Activated T-helper 2 cell treated with anti-CD3 and anti-CD28 coated beads, Interferon-gamma antibody, Interleukin-2, Interleukin-4, amounts not matched to agents 10 μg/mL and 5 μg/mL and 100 μg/mL, durations not matched to agents 14 hours and 24 hours and 36 hours (primary cell): ENCODE results near the gene WNT8A. TPM values are rescaled to one million over a fixed set of nuclear protein-coding genes. Genes with fewer than 3 reads are reported as not detected.
"Not testable (repeated sequence)": the region's sequence is repeated elsewhere in the genome, so short reads cannot be mapped to it uniquely, and the experiment has no call there.

Experiments used
- DNase-seq: peaks from one replicate; pipeline ENCODE4 v3.0.0; 2021; ENCODE audit warnings: low spot score
- H3K27ac Mint-ChIP-seq: one replicate; pipeline ENCODE4 v1.8.0; 2021; ENCODE audit warnings: mixed read lengths
- H3K27me3 Mint-ChIP-seq: one replicate; pipeline ENCODE4 v1.8.0; 2021; ENCODE audit warnings: low read depth, mixed read lengths
- H3K36me3 Mint-ChIP-seq: one replicate; pipeline ENCODE4 v1.8.0; 2021; ENCODE audit warnings: low read depth, mixed read lengths
- H3K4me1 Mint-ChIP-seq: one replicate; pipeline ENCODE4 v1.8.0; 2021; ENCODE audit warnings: low read depth, mixed read lengths
- H3K4me3 Mint-ChIP-seq: one replicate; pipeline ENCODE4 v1.8.0; 2021; ENCODE audit warnings: low read depth, mild to moderate bottlenecking, moderate library complexity, mixed read lengths
- H3K9me3 Mint-ChIP-seq: one replicate; pipeline ENCODE4 v1.8.0; 2021; ENCODE audit warnings: mixed read lengths
- intact Hi-C: fragments of 100-400 bp; cut with micrococcal nuclease; formaldehyde crosslinking; loops from one replicate; pipeline ENCODE4 v1.15.1; 2023
- total RNA-seq: library from RNA; stranded (reverse); gene quantifications from 2 replicates; pipeline ENCODE4 v1.2.3, GENCODE V29; 2022

The WNT8A gene
- not detected in 2 replicates for total RNA-seq

GRCh38 chr5:138083702-138084101, at the start of gene WNT8A:
TSS of gene WNT8A (plus strand) at chr5:138084033. CDS start at chr5:138084128, 95 bp downstream.
- Mint-ChIP-seq H3K4me1 (peaks cover 12% of the 10 kb centered on the region), H3K9me3 (no peaks in the 10 kb centered on the region), H3K36me3 (no peaks in the 10 kb centered on the region), H3K27ac (no peak within 1 kb of the TSS), H3K4me3 (no peak within 1 kb of the TSS), H3K27me3 (no peaks in the 10 kb centered on the region)
- DNase-seq = no peak
- intact Hi-C loops = no loop called here

- peak; percentile 54 for DNase-seq
- Mint-ChIP-seq H3K36me3 (peaks cover 14% of the 10 kb centered on the region), H3K27ac (no peak overlapping the region), H3K9me3 (no peaks in the 10 kb centered on the region), H3K4me3 (peak overlapping the region; percentile 44), H3K27me3 (no peaks in the 10 kb centered on the region), H3K4me1 (peaks cover 37% of the 10 kb centered on the region)
- intact Hi-C loops = loop anchor here (1.0 to 10.0 kb wide), 4 partner anchors 32 to 299 kb away; partner anchors contain the start of genes CDC25C, FAM53C and PKD2L2
Measured at GRCh38 chr5:138035605-138036537, 48.0 kb upstream of the WNT8A start.

GRCh38 chr5:138037271-138037670, 46.6 kb upstream of the WNT8A start:
- H3K36me3 Mint-ChIP-seq = peaks cover 3% of the 10 kb centered on the region
- no peaks in the 10 kb centered on the region for H3K9me3 Mint-ChIP-seq
- no peak for DNase-seq
- intact Hi-C loops = loop anchor here (10.0 kb wide), 2 partner anchors 152 to 298 kb away; partner anchors contain the start of genes CDC25C, FAM53C and PKD2L2
- H3K4me1 Mint-ChIP-seq = peaks cover 26% of the 10 kb centered on the region
- no peak overlapping the region for H3K27ac Mint-ChIP-seq
- no peak overlapping the region for H3K4me3 Mint-ChIP-seq
- no peaks in the 10 kb centered on the region for H3K27me3 Mint-ChIP-seq

DNA sequence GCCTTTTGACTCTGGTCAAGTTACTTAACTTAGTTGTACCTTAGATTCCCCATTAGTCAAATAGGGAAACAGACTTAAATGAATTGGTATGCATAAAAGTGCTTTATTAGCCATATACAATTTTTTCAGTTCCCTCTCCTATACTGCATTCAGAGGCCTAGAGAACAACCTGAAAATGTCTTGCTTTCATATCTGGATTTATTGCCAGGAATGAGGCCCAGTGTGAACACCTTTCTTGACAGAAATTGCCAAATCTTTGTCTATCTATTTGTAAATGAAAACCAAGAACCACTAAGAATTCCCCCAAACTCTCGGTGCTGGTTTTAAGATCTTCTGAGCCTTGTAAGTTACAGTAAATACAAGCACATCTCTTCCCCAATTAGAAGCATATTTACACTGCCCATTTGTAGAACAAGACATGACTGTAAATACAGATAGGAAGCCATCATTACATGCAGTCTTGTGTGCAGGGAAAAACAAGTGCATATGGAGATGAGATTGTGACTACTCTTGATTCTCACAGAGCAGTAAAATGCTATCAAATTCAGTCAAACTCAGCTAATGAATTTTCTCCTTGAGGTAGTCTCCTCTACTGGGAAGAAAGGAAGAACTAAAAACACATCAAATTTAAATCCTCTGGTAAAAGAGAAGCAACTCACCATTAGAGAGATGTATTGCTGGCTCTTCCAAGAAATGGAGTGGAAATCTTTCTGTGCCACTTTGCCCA, 45.8 kb upstream of the WNT8A start:
- Mint-ChIP-seq H3K36me3 (no peaks in the 10 kb centered on the region), H3K9me3 (no peaks in the 10 kb centered on the region), H3K27ac (no peak overlapping the region), H3K4me1 (peaks cover 26% of the 10 kb centered on the region), H3K27me3 (no peaks in the 10 kb centered on the region), H3K4me3 (no peak overlapping the region)
- no peak for DNase-seq
- intact Hi-C loops = loop anchor here (10.0 kb wide), 2 partner anchors 153 to 297 kb away; partner anchors contain the start of genes CDC25C, FAM53C and PKD2L2

GRCh38 chr5:138038826-138039225, 45.0 kb upstream of the WNT8A start:
- no peak overlapping the region for H3K4me3 Mint-ChIP-seq
- peaks cover 21% of the 10 kb centered on the region for H3K4me1 Mint-ChIP-seq
- intact Hi-C loops = loop anchor here (10.0 kb wide), 2 partner anchors 154 to 296 kb away; partner anchors contain the start of genes CDC25C, FAM53C and PKD2L2
- H3K27ac Mint-ChIP-seq = no peak overlapping the region
- DNase-seq = no peak
- no peaks in the 10 kb centered on the region for H3K36me3 Mint-ChIP-seq
- no peaks in the 10 kb centered on the region for H3K27me3 Mint-ChIP-seq
- H3K9me3 Mint-ChIP-seq = no peaks in the 10 kb centered on the region

DNA sequence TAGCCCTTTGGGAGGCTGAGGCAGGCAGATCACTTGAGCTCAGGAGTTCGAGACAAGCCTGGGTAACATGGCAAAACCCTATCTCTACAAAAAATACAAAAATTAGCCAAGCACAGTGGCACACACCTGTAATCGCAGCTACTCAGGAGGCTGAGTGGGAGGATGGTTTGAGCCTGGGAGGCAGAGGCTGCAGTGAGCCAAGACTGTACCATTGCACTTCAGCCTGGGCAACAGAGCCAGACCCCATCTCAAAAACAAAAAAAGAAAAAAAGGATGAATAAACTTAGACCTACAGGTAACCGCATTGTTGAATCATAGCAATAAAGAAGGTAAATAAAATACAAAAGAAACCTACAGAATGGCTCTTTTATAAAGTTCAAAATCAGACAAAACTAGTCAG, 38.5 kb upstream of the WNT8A start:
- H3K9me3 Mint-ChIP-seq, H3K4me1 Mint-ChIP-seq, H3K4me3 Mint-ChIP-seq, H3K27ac Mint-ChIP-seq, H3K27me3 Mint-ChIP-seq, DNase-seq, H3K36me3 Mint-ChIP-seq, intact Hi-C loops: not testable (repeated sequence)

GRCh38 chr5:138051441-138052296, 32.2 kb upstream of the WNT8A start:
- Mint-ChIP-seq H3K36me3 (no peaks in the 10 kb centered on the region), H3K4me1 (peaks cover 16% of the 10 kb centered on the region), H3K27ac (no peak overlapping the region), H3K9me3 (no peaks in the 10 kb centered on the region), H3K27me3 (no peaks in the 10 kb centered on the region), H3K4me3 (no peak overlapping the region)
- intact Hi-C loops = no loop called here
- DNase-seq = no peak

GRCh38 chr5:138052718-138053117, 31.1 kb upstream of the WNT8A start:
- H3K27me3 Mint-ChIP-seq, intact Hi-C loops, H3K36me3 Mint-ChIP-seq, DNase-seq, H3K4me3 Mint-ChIP-seq, H3K9me3 Mint-ChIP-seq, H3K27ac Mint-ChIP-seq: not testable (repeated sequence)
- H3K4me1 Mint-ChIP-seq = peaks cover 16% of the 10 kb centered on the region

DNA sequence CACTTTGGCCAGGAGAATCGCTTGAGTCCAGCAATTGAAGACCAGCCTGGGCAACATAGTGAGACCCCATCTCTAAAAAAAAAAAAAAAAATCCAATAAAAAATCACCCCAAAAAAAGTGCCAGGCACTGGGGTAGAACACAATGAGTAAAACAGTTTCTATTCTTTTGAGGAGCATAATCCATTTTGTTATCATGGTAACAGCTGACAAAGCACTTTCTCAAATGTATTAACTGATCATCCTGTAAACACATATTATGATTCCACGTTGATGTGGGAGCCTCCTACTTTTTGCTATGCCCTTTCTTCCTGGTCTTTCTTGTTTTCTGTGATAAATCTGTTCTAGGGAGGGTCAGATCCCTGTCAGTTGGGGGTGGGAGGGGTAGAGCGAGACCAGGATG, 30.3 kb upstream of the WNT8A start:
- Mint-ChIP-seq H3K9me3 (no peaks in the 10 kb centered on the region), H3K4me3 (no peak overlapping the region), H3K27me3 (no peaks in the 10 kb centered on the region), H3K27ac (peak overlapping the region; percentile 37), H3K36me3 (no peaks in the 10 kb centered on the region), H3K4me1 (peaks cover 16% of the 10 kb centered on the region)
- intact Hi-C loops = no loop called here
- no peak for DNase-seq

GRCh38 chr5:138054206-138054605, 29.6 kb upstream of the WNT8A start:
- intact Hi-C loops = no loop called here
- no peak overlapping the region for H3K4me3 Mint-ChIP-seq

DNA sequence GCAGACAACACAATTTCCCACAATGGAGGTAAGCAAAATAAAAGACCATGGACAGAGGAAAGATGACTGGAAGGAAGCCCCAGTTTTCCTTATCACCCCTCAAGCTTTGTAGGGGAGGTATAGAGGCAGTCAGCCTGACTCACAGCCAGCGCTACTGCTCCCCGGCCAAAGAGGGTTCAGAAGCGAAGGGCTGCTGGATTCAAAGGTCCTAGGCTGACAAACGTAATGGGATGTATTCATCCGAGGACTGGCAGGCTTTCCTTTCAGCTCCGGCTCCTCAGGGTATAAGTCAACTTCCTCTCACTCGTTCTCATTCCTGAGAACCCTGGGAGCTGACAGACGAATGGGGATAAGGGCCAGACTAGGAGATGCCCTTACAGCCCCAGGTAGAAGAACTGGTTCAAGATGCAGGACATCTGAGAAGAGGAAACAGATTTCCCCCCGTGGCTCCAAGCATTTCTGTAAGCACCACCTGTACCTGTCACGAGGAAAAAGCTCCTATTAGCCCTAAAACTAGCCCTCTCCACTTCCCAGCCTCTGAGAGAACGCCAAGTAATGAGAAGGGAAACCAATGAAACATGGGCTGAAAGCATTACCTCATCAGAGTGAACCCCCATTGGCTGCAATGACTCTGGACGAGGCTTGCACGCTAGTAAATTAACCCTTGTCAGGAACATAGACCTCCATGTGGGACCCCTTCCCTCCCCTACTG, 28.8 kb upstream of the WNT8A start:
- Mint-ChIP-seq H3K27me3 (no peaks in the 10 kb centered on the region), H3K4me1 (peaks cover 16% of the 10 kb centered on the region), H3K27ac (no peak overlapping the region), H3K4me3 (no peak overlapping the region), H3K36me3 (no peaks in the 10 kb centered on the region), H3K9me3 (no peaks in the 10 kb centered on the region)
- no peak for DNase-seq
- intact Hi-C loops = no loop called here

More at GRCh38 chr5:138054206-138054605, 29.6 kb upstream of the WNT8A start:
- Mint-ChIP-seq H3K4me1 (peaks cover 16% of the 10 kb centered on the region), H3K36me3 (no peaks in the 10 kb centered on the region), H3K27me3 (no peaks in the 10 kb centered on the region), H3K9me3 (no peaks in the 10 kb centered on the region), H3K27ac (no peak overlapping the region)
- no peak for DNase-seq

GRCh38 chr5:138064526-138064925, 19.3 kb upstream of the WNT8A start:
- H3K36me3 Mint-ChIP-seq = no peaks in the 10 kb centered on the region
- H3K27ac Mint-ChIP-seq = no peak overlapping the region
- no peaks in the 10 kb centered on the region for H3K9me3 Mint-ChIP-seq
- DNase-seq = no peak
- no peaks in the 10 kb centered on the region for H3K27me3 Mint-ChIP-seq
- peaks cover 4% of the 10 kb centered on the region for H3K4me1 Mint-ChIP-seq
- intact Hi-C loops = no loop called here
- H3K4me3 Mint-ChIP-seq = no peak overlapping the region
